Vagina (tissue), 2 donors: ENCODE measurements around the gene PARD3.

Experiments
- POLR2A ChIP-seq, 2 donors: fragments of 450-650 bp; IDR thresholded peaks; one replicate each; pipeline ENCODE4 v1.6.1; 2017; ENCODE audit warnings: antibody characterized with exemption in 2 of 2, mild to moderate bottlenecking in 2 of 2, moderate library complexity in 2 of 2
- TF ChIP-seq, protein P1 (sequence below), 3 experiments: fragments of 450-650 bp in 2 of 3; fragments of 200-600 bp in 1 of 3; sonication (generic) in 1 of 3; IDR thresholded peaks; one replicate each; pipeline ENCODE4 v1.5.1; 2017 to 2019; ENCODE audit warnings: antibody characterized with exemption in 3 of 3, mild to moderate bottlenecking in 2 of 3, moderate library complexity in 2 of 3

DNA sequence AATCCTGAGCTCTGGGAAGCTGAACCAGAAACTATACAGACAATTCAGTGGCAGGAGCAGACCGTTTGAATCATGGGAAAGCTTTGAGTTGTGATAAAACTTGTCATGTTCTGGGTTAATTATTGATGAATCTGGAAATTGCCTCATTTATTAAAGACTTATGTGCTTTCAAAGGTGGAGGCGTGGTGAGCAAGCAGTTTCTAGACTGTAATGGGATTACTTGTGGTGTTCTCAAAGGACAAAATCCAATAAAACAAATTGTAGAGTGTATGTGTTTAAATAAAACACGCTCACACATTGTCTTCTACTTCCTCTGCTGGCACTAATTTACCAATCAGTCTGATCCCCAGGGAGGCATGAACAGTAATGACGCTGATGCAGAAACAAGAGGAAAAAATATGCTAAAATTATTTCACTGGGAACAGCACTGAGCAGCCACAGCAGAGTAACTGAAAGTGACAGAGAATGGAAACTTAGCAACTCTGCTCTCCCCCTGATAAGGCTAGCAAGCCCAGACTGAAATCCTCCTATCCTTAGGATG is 25.1 kb downstream of the PARD3 start:
- TF ChIP-seq, protein P1, sequence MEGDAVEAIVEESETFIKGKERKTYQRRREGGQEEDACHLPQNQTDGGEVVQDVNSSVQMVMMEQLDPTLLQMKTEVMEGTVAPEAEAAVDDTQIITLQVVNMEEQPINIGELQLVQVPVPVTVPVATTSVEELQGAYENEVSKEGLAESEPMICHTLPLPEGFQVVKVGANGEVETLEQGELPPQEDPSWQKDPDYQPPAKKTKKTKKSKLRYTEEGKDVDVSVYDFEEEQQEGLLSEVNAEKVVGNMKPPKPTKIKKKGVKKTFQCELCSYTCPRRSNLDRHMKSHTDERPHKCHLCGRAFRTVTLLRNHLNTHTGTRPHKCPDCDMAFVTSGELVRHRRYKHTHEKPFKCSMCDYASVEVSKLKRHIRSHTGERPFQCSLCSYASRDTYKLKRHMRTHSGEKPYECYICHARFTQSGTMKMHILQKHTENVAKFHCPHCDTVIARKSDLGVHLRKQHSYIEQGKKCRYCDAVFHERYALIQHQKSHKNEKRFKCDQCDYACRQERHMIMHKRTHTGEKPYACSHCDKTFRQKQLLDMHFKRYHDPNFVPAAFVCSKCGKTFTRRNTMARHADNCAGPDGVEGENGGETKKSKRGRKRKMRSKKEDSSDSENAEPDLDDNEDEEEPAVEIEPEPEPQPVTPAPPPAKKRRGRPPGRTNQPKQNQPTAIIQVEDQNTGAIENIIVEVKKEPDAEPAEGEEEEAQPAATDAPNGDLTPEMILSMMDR (IDR thresholded peaks at IDR 0.05), result no peak
- TF ChIP-seq POLR2A (IDR thresholded peaks at IDR 0.05), result no peak
